ENCODE results near the gene DNMBP. TPM values are rescaled to one million over a fixed set of nuclear protein-coding genes. Genes with fewer than 3 reads are reported as not detected.

The DNMBP gene
- total and polyA plus RNA-seq, 2 of the 8 experiments (the other 6 are each of a cell fraction or from before 2014, with no cell fraction given), result 19.1 to 26.4 TPM

- H3K23me2 ChIP-seq (ENCODE audit: low read depth, low read length), result no peaks in the 10 kb centered on the region
- no peak overlapping the region for H2BK12ac ChIP-seq (ENCODE audit: low read depth, low read length)
- no peak overlapping the region for H4K5ac ChIP-seq (ENCODE audit: insufficient read length, low read depth, low read length)
- no peak overlapping the region for H2AK5ac ChIP-seq (ENCODE audit: low read depth, low read length)
- H3K4ac ChIP-seq (replicated peaks; ENCODE audit: insufficient read length, low read depth, low read length), result no peak overlapping the region
- H3K79me2 ChIP-seq (ENCODE audit: control insufficient read depth in 1 of 2, insufficient read depth in 2 of 2, low read length in 2 of 2), result no peaks in the 10 kb centered on the region
- no peak overlapping the region for H2BK15ac ChIP-seq (ENCODE audit: low read length)
- no peak overlapping the region for H3K23ac ChIP-seq (ENCODE audit: insufficient read length)
- H3K27ac ChIP-seq (ENCODE audit: low read depth, low read length), result no peak overlapping the region
- no peak overlapping the region for H4K91ac ChIP-seq (replicated peaks; ENCODE audit: insufficient read length, low read length)
- H3K9ac ChIP-seq (replicated peaks in 1 of 4; ENCODE audit: extremely low read depth in 1 of 4, low read depth in 3 of 4, low read length in 3 of 4), result no peak overlapping the region
- no peak overlapping the region for H2AFZ ChIP-seq (ENCODE audit: low read length)
- H3K79me1 ChIP-seq (ENCODE audit: low read depth, low read length), result peaks cover 2% of the 10 kb centered on the region; the same call in 1 of the 2 replicates
- CTCF ChIA-PET (ENCODE audit: partially characterized antibody), result interaction anchor here (0.6 to 8.9 kb wide), 4 partner anchors 10 to 145 kb away, joined by 3 to 57 read pairs (median 4); partner anchors contain the start of gene DNMBP
- DNase-seq (ENCODE audit: low read depth in 1 of 2, low spot score in 2 of 2) (no peak), FAIRE-seq (no peak)
- no peaks in the 10 kb centered on the region for H3K36me3 ChIP-seq (ENCODE audit: control insufficient read depth in 2 of 4, insufficient read depth in 4 of 4, low read length in 3 of 4)
- H3K4me3 ChIP-seq (ENCODE audit: extremely low read depth in 1 of 4, insufficient read depth in 2 of 4, low read depth in 3 of 4, low read length in 4 of 4), result no peak overlapping the region
- POLR2A ChIA-PET (ENCODE audit: partially characterized antibody), result interaction anchor here (0.7 to 1.7 kb wide), 4 partner anchors 12 to 81 kb away, joined by 3 to 4 read pairs (median 3); no protein-coding TSS in a partner anchor
- H3K14ac ChIP-seq (ENCODE audit: insufficient read length), result no peak overlapping the region
- no peak overlapping the region for H2BK5ac ChIP-seq (ENCODE audit: low read depth, low read length)
- H3K9me3 ChIP-seq (ENCODE audit: insufficient read depth in 2 of 2, low read depth in 1 of 2, low read length in 1 of 2), result no peaks in the 10 kb centered on the region
- H4K8ac ChIP-seq (ENCODE audit: extremely low read depth, insufficient read depth, low read length), result no peak overlapping the region
- H3K18ac ChIP-seq (ENCODE audit: extremely low read depth, low read length), result no peak overlapping the region
- 82% methylated on average over 5 of the region's 5 CpGs; no CpG with 5 or more reads in 1 of the 2 experiments for WGBS, 2 experiments (ENCODE audit: extremely low coverage in 1 of 2, insufficient coverage in 1 of 2, insufficient read length in 1 of 2, insufficient replicate concordance in 2 of 2, low coverage in 1 of 2, low lambda C conversion rate in 2 of 2, missing lambda C conversion rate in 1 of 2)
- H3K27me3 ChIP-seq (replicated peaks in 1 of 4; ENCODE audit: control insufficient read depth in 3 of 4, extremely low read depth in 1 of 4, insufficient read depth in 3 of 4, low read length in 3 of 4), result no peaks in the 10 kb centered on the region
- H3K4me1 ChIP-seq (replicated peaks in 1 of 4; ENCODE audit: control insufficient read depth in 3 of 4, insufficient read depth in 4 of 4, low read length in 3 of 4), result no peaks in the 10 kb centered on the region; a peak in 1 of 7 replicates
- no peak overlapping the region for H3K4me2 ChIP-seq (ENCODE audit: insufficient read depth in 1 of 2, low read depth in 2 of 2, low read length in 2 of 2)
- no peaks in the 10 kb centered on the region for H4K20me1 ChIP-seq (replicated peaks in 1 of 2; ENCODE audit: control insufficient read depth in 1 of 2, insufficient read depth in 2 of 2, low read length in 2 of 2)
- H3K56ac ChIP-seq (replicated peaks; ENCODE audit: insufficient read length, low read depth, low read length), result no peak overlapping the region
- H2BK20ac ChIP-seq (ENCODE audit: low read length), result no peak overlapping the region
- no peak overlapping the region for H2BK120ac ChIP-seq (replicated peaks; ENCODE audit: low read depth, low read length)
- no peak for TF ChIP-seq BRCA1 (IDR thresholded peaks at IDR 0.05; ENCODE audit: low read depth, low read length)
- TF ChIP-seq HDAC6 (IDR thresholded peaks at IDR 0.05; ENCODE audit: low read depth, low read length), result no peak
- TF ChIP-seq KDM5A (IDR thresholded peaks at IDR 0.05; ENCODE audit: low read length), result no peak
- TF ChIP-seq BCL11A (IDR thresholded peaks at IDR 0.05; ENCODE audit: low read depth in 2 of 2, low read length in 2 of 2), result no peak
- TF ChIP-seq CHD1 (IDR thresholded peaks at IDR 0.05; ENCODE audit: low read depth, low read length), result no peak
- TF ChIP-seq EP300 (IDR thresholded peaks at IDR 0.05; ENCODE audit: borderline replicate concordance in 1 of 2, low read depth in 2 of 2, low read length in 2 of 2), result no peak
- TF ChIP-seq SP1 (IDR thresholded peaks at IDR 0.05; ENCODE audit: low read depth, low read length), result no peak
- no peak for TF ChIP-seq SP2 (IDR thresholded peaks at IDR 0.05; ENCODE audit: low read length)
- no peak for TF ChIP-seq TAF7 (optimal IDR thresholded peaks at IDR 0.05; ENCODE audit: borderline replicate concordance, low read depth, low read length)
- no peak for TF ChIP-seq RXRA (IDR thresholded peaks at IDR 0.05; ENCODE audit: insufficient read depth, low read depth, low read length)
- no peak for TF ChIP-seq TCF12 (IDR thresholded peaks at IDR 0.05; ENCODE audit: low read depth, low read length)
- no peak for TF ChIP-seq SIRT6 (IDR thresholded peaks at IDR 0.05; ENCODE audit: low read length)
- no peak for TF ChIP-seq MAFK (IDR thresholded peaks at IDR 0.05; ENCODE audit: low read depth, low read length)
- no peak for TF ChIP-seq CBX5 (IDR thresholded peaks at IDR 0.05; ENCODE audit: low read depth, low read length)
- TF ChIP-seq CEBPB (IDR thresholded peaks at IDR 0.05; ENCODE audit: low read depth, low read length), result no peak
- TF ChIP-seq EZH2 (IDR thresholded peaks at IDR 0.05; ENCODE audit: low read depth, low read length, severe bottlenecking), result no peak
These were observed 14.9 kb downstream of the DNMBP start for GRCh38 chr10:99994801-99995200.

Measured in H1 (cell line).